Endodermal cell (in vitro differentiated cells): ENCODE measurements around the gene PRKAR2B. TPM values are rescaled to one million over a fixed set of nuclear protein-coding genes. Genes with fewer than 3 reads are reported as not detected.
A peak's percentile ranks its signal among the peaks of the same experiment; 100 is the strongest.

Experiments
- DNase-seq: peaks from one replicate; pipeline ENCODE4 v3.0.0-alpha.2; 2017
- H3K27ac ChIP-seq: 2 replicates; pipeline ENCODE4 v1.5.1; 2013; ENCODE audit warnings: mild to moderate bottlenecking, low read depth, low read length, moderate library complexity
- H3K27me3 ChIP-seq: 2 replicates; pipeline ENCODE4 v1.6.1; 2013; ENCODE audit warnings: mild to moderate bottlenecking, low read length, moderate library complexity; ENCODE audit not compliant: insufficient read depth, control insufficient read depth, poor library complexity, severe bottlenecking
- H3K36me3 ChIP-seq: 2 replicates; pipeline ENCODE4 v1.7.0; 2013; ENCODE audit warnings: mild to moderate bottlenecking, low read length, moderate library complexity; ENCODE audit not compliant: control insufficient read depth, insufficient read depth
- H3K4me1 ChIP-seq: one replicate; pipeline ENCODE4 v1.7.0; 2013; ENCODE audit warnings: low read length; ENCODE audit not compliant: control insufficient read depth, insufficient read depth
- H3K4me3 ChIP-seq: 2 replicates; pipeline ENCODE4 v1.5.1; 2013; ENCODE audit warnings: mild to moderate bottlenecking, low read length, moderate library complexity
- H3K9ac ChIP-seq: 2 replicates; pipeline ENCODE4 v1.6.1; 2013; ENCODE audit warnings: mild to moderate bottlenecking, low read length, moderate library complexity; ENCODE audit not compliant: poor library complexity, severe bottlenecking; ENCODE audit errors: extremely low read depth
- H3K9me3 ChIP-seq: 2 replicates; pipeline ENCODE4 v1.6.1; 2013; ENCODE audit warnings: mild to moderate bottlenecking, low read length, moderate library complexity; ENCODE audit not compliant: control insufficient read depth
- H3K27ac Mint-ChIP-seq: 2 replicates; pipeline ENCODE4 v1.8.0; 2020; ENCODE audit warnings: mixed read lengths
- H3K27me3 Mint-ChIP-seq: 2 replicates; pipeline ENCODE4 v1.8.0; 2021; ENCODE audit warnings: mild to moderate bottlenecking, mixed read lengths; ENCODE audit not compliant: insufficient read depth
- H3K36me3 Mint-ChIP-seq: 2 replicates; pipeline ENCODE4 v1.8.0; 2020; ENCODE audit warnings: low read depth, mixed read lengths
- H3K4me1 Mint-ChIP-seq: 2 replicates; pipeline ENCODE4 v1.8.0; 2020; ENCODE audit warnings: mixed read lengths
- H3K4me3 Mint-ChIP-seq: 2 replicates; pipeline ENCODE4 v1.8.0; 2020; ENCODE audit warnings: mild to moderate bottlenecking, moderate library complexity, mixed read lengths
- H3K9me3 Mint-ChIP-seq: 2 replicates; pipeline ENCODE4 v1.8.0; 2020; ENCODE audit warnings: mild to moderate bottlenecking, mixed read lengths
- WGBS, 2 experiments: methylation state at CpG; one replicate each; pipeline versions ENCODE4 v1.1.5 to v1.1.7; 2013; ENCODE audit warnings: missing lambda C conversion rate in 2 of 2, mixed read lengths in 1 of 2; ENCODE audit not compliant: insufficient coverage in 1 of 2, insufficient read length in 1 of 2; 5-methylcytosine and 5-hydroxymethylcytosine counted together
- total RNA-seq, 2 donors: library from RNA; stranded (reverse); fragmentation: NEBNext Ultra II Directional in 1 of 2; extraction: Animal tissue kit (Norgen Biotek cat#: 25700) in 1 of 2; gene quantifications; 2 replicates in 1 of 2; 3 replicates in 1 of 2; pipeline ENCODE4 v1.2.1, GENCODE V29; 2021
- TF ChIP-seq, protein P1 (sequence below): fragments of 200-600 bp; sonication (generic); conservative IDR thresholded peaks from 2 replicates; pipeline ENCODE4 v1.5.0; 2021; ENCODE audit warnings: antibody characterized with exemption, mild to moderate bottlenecking

The PRKAR2B gene
- total RNA-seq, 2 donors from 2014 or later: 7.3 to 10.2 TPM

GRCh38 chr7:107128748-107129147, 84.2 kb downstream of the PRKAR2B start:
- 81 to 96% methylated on average over 2 to 3 of the region's 3 CpGs for WGBS, 2 experiments
- H3K4me1 Mint-ChIP-seq: peaks cover 7% of the 10 kb centered on the region
- H3K36me3 ChIP-seq: no peaks in the 10 kb centered on the region
- no peak overlapping the region for H3K27ac ChIP-seq
- H3K27me3 Mint-ChIP-seq: no peaks in the 10 kb centered on the region
- H3K9ac ChIP-seq: no peak overlapping the region
- no peak overlapping the region for H3K4me3 ChIP-seq
- TF ChIP-seq, protein P1, sequence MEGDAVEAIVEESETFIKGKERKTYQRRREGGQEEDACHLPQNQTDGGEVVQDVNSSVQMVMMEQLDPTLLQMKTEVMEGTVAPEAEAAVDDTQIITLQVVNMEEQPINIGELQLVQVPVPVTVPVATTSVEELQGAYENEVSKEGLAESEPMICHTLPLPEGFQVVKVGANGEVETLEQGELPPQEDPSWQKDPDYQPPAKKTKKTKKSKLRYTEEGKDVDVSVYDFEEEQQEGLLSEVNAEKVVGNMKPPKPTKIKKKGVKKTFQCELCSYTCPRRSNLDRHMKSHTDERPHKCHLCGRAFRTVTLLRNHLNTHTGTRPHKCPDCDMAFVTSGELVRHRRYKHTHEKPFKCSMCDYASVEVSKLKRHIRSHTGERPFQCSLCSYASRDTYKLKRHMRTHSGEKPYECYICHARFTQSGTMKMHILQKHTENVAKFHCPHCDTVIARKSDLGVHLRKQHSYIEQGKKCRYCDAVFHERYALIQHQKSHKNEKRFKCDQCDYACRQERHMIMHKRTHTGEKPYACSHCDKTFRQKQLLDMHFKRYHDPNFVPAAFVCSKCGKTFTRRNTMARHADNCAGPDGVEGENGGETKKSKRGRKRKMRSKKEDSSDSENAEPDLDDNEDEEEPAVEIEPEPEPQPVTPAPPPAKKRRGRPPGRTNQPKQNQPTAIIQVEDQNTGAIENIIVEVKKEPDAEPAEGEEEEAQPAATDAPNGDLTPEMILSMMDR: no peak
- H3K27ac Mint-ChIP-seq: no peak overlapping the region
- no peaks in the 10 kb centered on the region for H3K4me1 ChIP-seq
- no peak for DNase-seq
- no peak overlapping the region for H3K4me3 Mint-ChIP-seq
- H3K36me3 Mint-ChIP-seq: no peaks in the 10 kb centered on the region
- no peaks in the 10 kb centered on the region for H3K9me3 ChIP-seq
- no peaks in the 10 kb centered on the region for H3K9me3 Mint-ChIP-seq
- H3K27me3 ChIP-seq: no peaks in the 10 kb centered on the region

DNA sequence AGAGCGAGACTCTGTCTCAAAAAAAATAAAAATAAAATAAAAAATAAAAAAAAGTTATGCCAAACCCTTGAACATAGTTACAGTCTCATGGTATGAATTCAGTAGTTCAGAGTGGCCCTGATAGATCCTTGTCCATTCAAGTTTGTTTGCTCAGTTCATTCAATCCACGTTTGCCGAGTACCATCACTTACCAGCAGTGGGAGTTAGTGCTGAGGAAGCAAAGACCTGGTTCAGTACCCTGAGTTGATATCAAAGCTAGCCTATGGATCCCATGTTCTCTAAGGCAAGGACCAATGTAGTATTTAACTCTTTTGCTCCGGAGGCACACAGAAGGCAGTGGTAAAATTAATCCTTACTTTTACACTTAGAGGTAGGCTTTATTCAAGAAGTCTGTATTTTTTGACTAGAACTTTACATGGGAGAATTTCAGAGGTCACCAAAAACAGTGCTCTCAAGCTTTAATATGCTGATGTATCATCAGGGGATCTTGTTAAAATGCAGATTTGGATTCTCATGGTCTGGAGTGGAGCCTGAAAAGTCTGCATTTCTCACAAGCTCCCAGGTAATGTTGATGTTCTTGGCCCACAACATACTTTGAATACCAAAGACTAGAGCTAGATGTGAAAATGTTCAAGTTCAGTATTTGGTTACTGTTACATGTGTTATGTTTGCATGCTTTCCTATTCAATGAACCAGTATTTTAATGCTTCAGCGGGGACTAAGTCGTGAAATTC, 86.1 kb downstream of the PRKAR2B start:
- Mint-ChIP-seq H3K27ac (peak overlapping the region; percentile 5), H3K36me3 (no peaks in the 10 kb centered on the region), H3K4me1 (peaks cover 4% of the 10 kb centered on the region), H3K27me3 (no peaks in the 10 kb centered on the region), H3K9me3 (no peaks in the 10 kb centered on the region), H3K4me3 (no peak overlapping the region)
- 38 to 56% methylated on average over 3 to 5 of the region's 6 CpGs for WGBS, 2 experiments
- DNase-seq: peak; percentile 67
- TF ChIP-seq, protein P1: peak; percentile 67
- Histone ChIP-seq H3K4me3 (no peak overlapping the region), H3K9ac (no peak overlapping the region), H3K9me3 (no peaks in the 10 kb centered on the region), H3K27ac (peak overlapping the region; percentile 57), H3K4me1 (no peaks in the 10 kb centered on the region), H3K27me3 (no peaks in the 10 kb centered on the region), H3K36me3 (no peaks in the 10 kb centered on the region)

DNA sequence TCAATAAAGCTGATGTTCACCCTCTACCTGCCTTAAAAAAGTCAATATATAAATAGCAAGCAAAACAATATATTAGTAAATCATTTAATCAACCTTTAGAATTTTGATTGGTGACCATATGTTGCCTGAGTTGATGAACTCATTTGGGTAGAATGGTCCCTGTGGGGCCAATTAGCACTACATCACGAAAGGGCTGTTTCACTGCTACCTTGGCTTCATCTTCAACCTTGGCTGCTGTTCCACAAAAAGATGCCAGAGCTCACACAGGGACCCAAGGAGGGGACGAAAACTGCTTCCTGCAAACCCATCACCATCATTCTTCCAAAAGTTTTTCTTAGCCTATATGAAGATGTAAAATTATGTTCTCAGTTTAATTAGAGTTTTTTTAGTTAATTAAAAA, 88.9 kb downstream of the PRKAR2B start:
- no peaks in the 10 kb centered on the region for H3K36me3 Mint-ChIP-seq
- H3K4me1 ChIP-seq: no peaks in the 10 kb centered on the region
- no peak overlapping the region for H3K4me3 Mint-ChIP-seq
- no peaks in the 10 kb centered on the region for H3K27me3 Mint-ChIP-seq
- TF ChIP-seq, protein P1: no peak
- no peak overlapping the region for H3K27ac ChIP-seq
- H3K9me3 ChIP-seq: no peaks in the 10 kb centered on the region
- no peaks in the 10 kb centered on the region for H3K9me3 Mint-ChIP-seq
- no peak overlapping the region for H3K9ac ChIP-seq
- peaks cover 4% of the 10 kb centered on the region for H3K4me1 Mint-ChIP-seq
- no peak for DNase-seq
- 83% methylated on average over 2 of the region's 2 CpGs; no CpG with 5 or more reads in 1 of the 2 experiments for WGBS, 2 experiments
- H3K27me3 ChIP-seq: no peaks in the 10 kb centered on the region
- H3K27ac Mint-ChIP-seq: no peak overlapping the region
- H3K36me3 ChIP-seq: no peaks in the 10 kb centered on the region
- H3K4me3 ChIP-seq: no peak overlapping the region
